Transverse colon (tissue), 4 donors: ENCODE data around the gene TFCP2L1. TPM values are rescaled to one million over a fixed set of nuclear protein-coding genes. Genes with fewer than 3 reads are reported as not detected.

Experiments used
- DNase-seq: peaks from one replicate; pipeline ENCODE4 v3.0.0-alpha.2; 2019
- H3K27ac ChIP-seq, 4 donors: fragments of 200-600 bp; sonication (generic); 2 replicates each; pipeline ENCODE4 v1.5.1; 2016 to 2018; ENCODE audit warnings: inconsistent platforms in 4 of 4
- H3K27me3 ChIP-seq: fragments of 200-600 bp; sonication (generic); 2 replicates; pipeline ENCODE4 v1.5.1; 2017; ENCODE audit warnings: inconsistent platforms
- H3K36me3 ChIP-seq, 4 donors: fragments of 200-600 bp; sonication (generic); 2 replicates each; pipeline ENCODE4 v1.5.1; 2017 to 2019; ENCODE audit warnings: inconsistent platforms in 4 of 4
- H3K4me1 ChIP-seq, 4 donors: fragments of 200-600 bp; sonication (generic); 2 replicates each; pipeline ENCODE4 v1.5.1; 2017 to 2020; ENCODE audit warnings: inconsistent platforms in 4 of 4
- H3K4me3 ChIP-seq, 4 donors: fragments of 200-600 bp; sonication (generic); 1 replicate in 1 of 4; 2 replicates in 3 of 4; pipeline versions ENCODE4 v1.5.1 to v1.6.1; 2017 to 2019; ENCODE audit warnings: inconsistent platforms in 4 of 4
- H3K9me3 ChIP-seq, 2 donors: fragments of 200-600 bp; sonication (generic); 2 replicates each; pipeline ENCODE4 v1.5.1; 2017 to 2019; ENCODE audit warnings: inconsistent platforms in 2 of 2
- EP300 ChIP-seq: sonication (generic); formaldehyde crosslinking; IDR thresholded peaks from one replicate; pipeline ENCODE4 v1.6.1; 2017; ENCODE audit warnings: antibody characterized with exemption, low read depth
- POLR2A ChIP-seq: fragments of 450-650 bp; IDR thresholded peaks from one replicate; pipeline ENCODE4 v1.6.1; 2016; ENCODE audit warnings: antibody characterized with exemption, mild to moderate bottlenecking, moderate library complexity
- POLR2AphosphoS5 ChIP-seq, 3 donors: sonication (generic); formaldehyde crosslinking; IDR thresholded peaks; one replicate each; pipeline ENCODE4 v1.6.1; 2016; ENCODE audit warnings: antibody characterized with exemption in 3 of 3
- WGBS, 2 donors: methylation state at CpG; one replicate each; pipeline ENCODE4 v1.1.5; 2018; ENCODE audit warnings: low coverage in 1 of 2; 5-methylcytosine and 5-hydroxymethylcytosine counted together
- in situ Hi-C, 4 donors: fragments of 200-750 bp; cut with MboI; loops; one replicate each; pipeline versions ENCODE4 v1.15.0 to v1.15.1; 2017; ENCODE audit warnings: low sequenced_read_pairs in 3 of 4, low pct_ligation_motif_present in 1 of 4, low pct_unique_long_range_greater_than_20kb in 1 of 4
- intact Hi-C: fragments of 100-400 bp; cut with DNase I; formaldehyde crosslinking; loops from one replicate; pipeline ENCODE4 v1.15.1; 2023; ENCODE audit warnings: low total_unique reads
- total RNA-seq, 4 donors: library from RNA; depleted of rRNA; stranded (reverse); fragments of >200 nt; gene quantifications; one replicate each; pipeline ENCODE4 v1.1.0, GENCODE V29; 2016
- TF ChIP-seq, protein P1 (sequence below), 5 experiments: fragments of 200-600 bp in 3 of 5; fragments of 450-650 bp in 2 of 5; sonication (generic) in 3 of 5; IDR thresholded peaks; 1 replicate in 2 of 5; 2 replicates in 3 of 5; pipeline ENCODE4 v1.5.1; 2016 to 2017; ENCODE audit warnings: antibody characterized with exemption in 5 of 5, inconsistent platforms in 3 of 5, mild to moderate bottlenecking in 2 of 5, moderate library complexity in 1 of 5

TFCP2L1 gene
- total RNA-seq, 4 donors from 2014 or later: 52.7 to 167 (median 146) TPM

DNA sequence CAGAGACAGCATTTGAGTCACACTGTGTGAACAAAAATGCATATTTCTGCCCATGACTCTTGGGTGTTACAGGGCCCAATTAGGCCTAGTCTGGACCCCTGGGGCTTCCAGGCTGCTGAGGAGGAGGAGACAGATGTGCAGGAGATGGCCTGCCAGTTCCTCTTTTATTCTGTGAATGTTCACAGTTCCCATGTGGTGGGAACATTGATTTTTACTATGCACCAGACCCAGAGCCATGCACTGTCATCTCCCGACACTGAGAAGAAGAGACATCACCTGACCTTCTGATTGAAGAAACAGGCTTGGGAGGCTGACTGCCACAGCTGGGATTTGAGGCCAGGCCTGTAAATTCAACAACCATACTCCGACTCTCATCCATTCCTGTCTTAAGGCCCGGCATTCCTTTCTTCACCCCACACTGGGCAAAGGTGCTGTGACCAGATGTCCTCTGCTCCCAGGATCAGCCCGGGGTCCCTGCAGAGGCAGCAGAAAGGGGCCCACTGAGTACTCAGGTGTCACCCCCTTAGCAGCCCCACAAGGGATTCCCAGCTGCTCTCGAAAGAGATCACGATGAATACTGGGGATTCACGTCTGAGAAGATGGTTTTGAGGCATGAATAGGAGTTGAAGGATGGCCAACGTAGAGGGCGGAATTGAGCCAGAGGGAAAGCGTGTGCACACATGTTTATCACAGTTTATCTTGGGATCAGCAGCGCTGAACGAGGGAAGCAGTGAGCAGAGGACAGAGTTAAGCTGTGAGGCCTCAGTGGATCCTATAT lies 3.6 kb upstream of the TFCP2L1 start:
- Histone ChIP-seq H3K36me3 (no peaks in the 10 kb centered on the region), H3K4me1 (peaks cover 0 to 25% (median 18%) of the 10 kb centered on the region in 4 donors), H3K9me3 (no peaks in the 10 kb centered on the region), H3K4me3 (no peak overlapping the region), H3K27ac (no peak overlapping the region), H3K27me3 (peaks cover 23% of the 10 kb centered on the region)
- no peak for DNase-seq
- intact Hi-C loops: no loop called here
- no peak for TF ChIP-seq POLR2A
- 81 to 96% methylated on average over 4 to 12 of the region's 12 CpGs for WGBS, 2 donors
- in situ Hi-C loops: no loop called here

DNA sequence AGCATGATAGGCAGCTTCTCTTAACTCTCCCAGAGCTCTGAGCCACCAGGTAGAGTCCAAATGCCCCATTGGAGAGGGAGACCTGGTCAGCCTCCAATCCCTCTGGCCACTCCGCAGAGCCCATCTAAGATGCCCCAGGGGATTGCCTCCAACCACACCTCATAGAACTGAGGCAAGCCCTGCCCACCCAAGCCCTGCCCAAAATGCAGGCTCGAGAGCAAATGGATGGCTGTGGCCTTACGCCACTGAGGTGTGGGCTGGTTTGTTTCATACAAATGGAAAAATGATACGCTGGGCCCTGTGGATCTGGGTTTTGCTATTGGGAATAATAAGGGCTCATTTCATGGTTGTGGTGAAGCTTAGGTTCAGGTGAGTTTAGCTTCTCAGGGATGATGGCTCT lies 3.0 kb upstream of the TFCP2L1 start:
- in situ Hi-C loops (no loop called here), intact Hi-C loops (no loop called here)
- H3K4me1 ChIP-seq: peaks cover 0 to 20% (median 12%) of the 10 kb centered on the region in 4 donors

DNA sequence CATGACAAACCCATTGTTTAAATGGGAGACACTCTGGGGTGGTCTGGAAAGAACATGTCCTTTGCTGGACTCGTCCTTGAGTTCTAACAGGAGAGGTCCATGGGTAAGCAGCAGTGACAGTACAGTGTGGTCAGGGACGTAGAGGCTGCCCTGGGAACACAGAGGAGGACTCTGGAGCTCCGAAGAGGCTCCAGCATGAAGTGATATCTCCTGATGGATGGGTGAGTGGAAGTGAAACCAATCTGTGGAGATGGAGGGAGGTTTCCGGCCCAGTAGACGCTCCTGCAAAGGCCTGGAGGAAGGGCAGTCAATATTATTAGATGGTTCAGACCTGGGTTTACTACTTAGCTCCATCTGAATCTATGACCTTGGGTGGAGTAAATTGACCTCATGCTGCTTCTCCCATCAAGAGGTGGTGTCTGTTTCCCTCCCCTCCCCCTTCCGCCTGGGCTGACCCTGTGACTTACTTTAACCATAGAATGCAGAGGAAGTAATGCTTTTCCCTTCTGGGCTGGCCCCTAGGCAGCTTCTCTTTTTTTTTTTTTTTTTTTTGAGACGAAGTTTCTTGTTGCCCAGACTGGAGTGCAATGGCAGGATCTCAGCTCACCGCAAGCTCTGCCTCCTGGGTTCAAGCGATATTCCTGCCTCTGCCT lies 2.3 kb upstream of the TFCP2L1 start:
- TF ChIP-seq, protein P1, sequence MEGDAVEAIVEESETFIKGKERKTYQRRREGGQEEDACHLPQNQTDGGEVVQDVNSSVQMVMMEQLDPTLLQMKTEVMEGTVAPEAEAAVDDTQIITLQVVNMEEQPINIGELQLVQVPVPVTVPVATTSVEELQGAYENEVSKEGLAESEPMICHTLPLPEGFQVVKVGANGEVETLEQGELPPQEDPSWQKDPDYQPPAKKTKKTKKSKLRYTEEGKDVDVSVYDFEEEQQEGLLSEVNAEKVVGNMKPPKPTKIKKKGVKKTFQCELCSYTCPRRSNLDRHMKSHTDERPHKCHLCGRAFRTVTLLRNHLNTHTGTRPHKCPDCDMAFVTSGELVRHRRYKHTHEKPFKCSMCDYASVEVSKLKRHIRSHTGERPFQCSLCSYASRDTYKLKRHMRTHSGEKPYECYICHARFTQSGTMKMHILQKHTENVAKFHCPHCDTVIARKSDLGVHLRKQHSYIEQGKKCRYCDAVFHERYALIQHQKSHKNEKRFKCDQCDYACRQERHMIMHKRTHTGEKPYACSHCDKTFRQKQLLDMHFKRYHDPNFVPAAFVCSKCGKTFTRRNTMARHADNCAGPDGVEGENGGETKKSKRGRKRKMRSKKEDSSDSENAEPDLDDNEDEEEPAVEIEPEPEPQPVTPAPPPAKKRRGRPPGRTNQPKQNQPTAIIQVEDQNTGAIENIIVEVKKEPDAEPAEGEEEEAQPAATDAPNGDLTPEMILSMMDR (IDR thresholded peaks at IDR 0.05): no peak
- TF ChIP-seq POLR2AphosphoS5 (IDR thresholded peaks at IDR 0.05) (no peak), EP300 (no peak), POLR2A (no peak)
- WGBS, 2 donors: 81 to 82% methylated on average over 4 to 8 of the region's 9 CpGs
- Histone ChIP-seq H3K27ac (no peak overlapping the region), H3K36me3 (no peaks in the 10 kb centered on the region), H3K9me3 (no peaks in the 10 kb centered on the region), H3K4me1 (peaks cover 0 to 15% (median 6%) of the 10 kb centered on the region in 4 donors), H3K4me3 (no peak overlapping the region), H3K27me3 (peaks cover 34% of the 10 kb centered on the region)
- intact Hi-C loops: no loop called here
- DNase-seq: no peak
- in situ Hi-C loops: no loop called here

More for the DNA sequence above, 3.0 kb upstream of the TFCP2L1 start:
- Histone ChIP-seq H3K27me3 (peaks cover 30% of the 10 kb centered on the region), H3K9me3 (no peaks in the 10 kb centered on the region), H3K36me3 (no peaks in the 10 kb centered on the region), H3K27ac (no peak overlapping the region), H3K4me3 (no peak overlapping the region)
- DNase-seq: no peak
- WGBS, 2 donors: 95 to 100% methylated on average over 2 to 4 of the region's 4 CpGs
- TF ChIP-seq, protein P1 (IDR thresholded peaks at IDR 0.05): no peak
- no peak for TF ChIP-seq POLR2AphosphoS5 (IDR thresholded peaks at IDR 0.05)
- no peak for TF ChIP-seq EP300
- no peak for TF ChIP-seq POLR2A

- no peak for DNase-seq
- Histone ChIP-seq H3K4me3 (no peak overlapping the region), H3K27ac (no peak overlapping the region), H3K27me3 (peaks cover 34% of the 10 kb centered on the region), H3K4me1 (peaks cover 0 to 20% (median 10%) of the 10 kb centered on the region in 4 donors), H3K9me3 (no peaks in the 10 kb centered on the region), H3K36me3 (no peaks in the 10 kb centered on the region)
- in situ Hi-C loops (no loop called here), intact Hi-C loops (no loop called here)
- TF ChIP-seq, protein P1 (IDR thresholded peaks at IDR 0.05): no peak
- TF ChIP-seq POLR2AphosphoS5 (IDR thresholded peaks at IDR 0.05) (no peak), POLR2A (no peak), EP300 (no peak)
- 72 to 100% methylated on average over 1 to 4 of the region's 4 CpGs for WGBS, 2 donors
These were observed 1.5 kb upstream of the TFCP2L1 start for GRCh38 chr2:121286506-121286905.
